K562 (cell line): ENCODE data around the gene ACRV1.

ENCODE experiments used
- CBX2 ChIP-seq: fragments of 200-600 bp; sonication (generic); IDR thresholded peaks from one replicate; pipeline ENCODE4 v1.6.1; 2012; ENCODE audit warnings: mild to moderate bottlenecking, low read length, inconsistent platforms; ENCODE audit not compliant: insufficient read depth, poor library complexity, severe bottlenecking
- CTCF ChIP-seq, 3 experiments: IDR thresholded peaks in 2 of 3; conservative IDR thresholded peaks in 1 of 3; 2 replicates each; pipeline ENCODE4 v1.5.1; 2011 to 2012; ENCODE audit warnings: low read length in 3 of 3, mild to moderate bottlenecking in 3 of 3, control low read depth in 2 of 3, improper control_type of control experiment in 1 of 3, inconsistent platforms in 1 of 3, low read depth in 1 of 3, mixed read lengths in 1 of 3, moderate library complexity in 1 of 3; ENCODE audit not compliant: insufficient read depth in 2 of 3
- E2F1 ChIP-seq: sonication (generic); formaldehyde crosslinking; IDR thresholded peaks from 2 replicates; pipeline ENCODE4 v1.8.1; 2023; ENCODE audit warnings: mild to moderate bottlenecking, missing genetic modification reagents, moderate library complexity
- MCM3 ChIP-seq: fragments of 450-650 bp; IDR thresholded peaks from 2 replicates; pipeline ENCODE4 v1.6.1; 2016
- RBM39 ChIP-seq: fragments of 200-400 bp; formaldehyde crosslinking; optimal IDR thresholded peaks from 2 replicates; pipeline ENCODE3; 2018; ENCODE audit warnings: low read depth, low read length
- RFX5 ChIP-seq: IDR thresholded peaks from 2 replicates; pipeline ENCODE4 v1.6.1; 2011; ENCODE audit warnings: low read depth, mild to moderate bottlenecking, improper control_type of control experiment, low read length
- SP1 ChIP-seq: sonication (generic); formaldehyde crosslinking; IDR thresholded peaks from 2 replicates; pipeline ENCODE4 v1.8.1; 2022; ENCODE audit warnings: mild to moderate bottlenecking, missing genetic modification reagents
- ZFP36 ChIP-seq: fragments of 150-350 bp; IDR thresholded peaks from 2 replicates; pipeline ENCODE4 v1.6.1; 2018; ENCODE audit warnings: low read length, low read depth; ENCODE audit not compliant: partially characterized antibody
- ZNF311 ChIP-seq: fragments of 250-450 bp; sonication (Bioruptor Pico); IDR thresholded peaks from 2 replicates; pipeline ENCODE4 v1.4.0; 2020; ENCODE audit warnings: mild to moderate bottlenecking, moderate library complexity
- ZNF589 ChIP-seq: fragments of 200-800 bp; sonication (Bioruptor generic); IDR thresholded peaks from 2 replicates; pipeline ENCODE4 v1.6.1; 2016; ENCODE audit warnings: low read depth, missing genetic modification characterization, missing compliant biosample characterization
- ZSCAN32 ChIP-seq: fragments of 450-650 bp; formaldehyde crosslinking; IDR thresholded peaks from 2 replicates; pipeline ENCODE4 v1.4.0; 2020; ENCODE audit warnings: mild to moderate bottlenecking, moderate library complexity

- TF ChIP-seq ZFP36: no peak
- no peak for TF ChIP-seq CBX2
- no peak for TF ChIP-seq E2F1 (CRISPR knock-in tag)
- no peak for TF ChIP-seq RBM39
- TF ChIP-seq SP1 (CRISPR knock-in tag): no peak
- no peak for TF ChIP-seq ZNF589 (CRISPR knock-in tag)
- TF ChIP-seq CTCF (IDR thresholded peaks at IDR 0.05 in 2 of 3, conservative IDR thresholded peaks at IDR 0.05 in 1 of 3; ENCODE audit: insufficient read depth in 2 of 3, low read depth in 1 of 3, low read length in 3 of 3): no peak
- TF ChIP-seq ZSCAN32 (CRISPR knock-in tag): no peak
- TF ChIP-seq ZNF311 (CRISPR knock-in tag): no peak
- TF ChIP-seq RFX5: no peak
- no peak for TF ChIP-seq MCM3
These were observed 40.1 kb upstream of the ACRV1 start for GRCh38 chr11:125720781-125721180.
